Right renal cortex interstitium (tissue), 3 donors: ENCODE results near the gene TCHP. TPM values are rescaled to one million over a fixed set of nuclear protein-coding genes. Genes with fewer than 3 reads are reported as not detected.
A peak's percentile ranks its signal among the peaks of the same experiment; 100 is the strongest.

Experiments
- DNase-seq, 3 donors: peaks; one replicate each; pipeline ENCODE4 v3.0.0-alpha.2; 2013; ENCODE audit warnings: low read depth in 3 of 3, low spot score in 2 of 3
- polyA plus RNA-seq, 3 donors: library from polyadenylated mRNA; unstranded; fragments of 120-200 nt; gene quantifications; one replicate each; pipeline ENCODE4 v1.2.1, GENCODE V29; 2013; ENCODE audit not compliant: insufficient read length in 3 of 3

Gene TCHP
- polyA plus RNA-seq, 3 donors: 21.7 to 22.1 (median 22.0) TPM

DNA sequence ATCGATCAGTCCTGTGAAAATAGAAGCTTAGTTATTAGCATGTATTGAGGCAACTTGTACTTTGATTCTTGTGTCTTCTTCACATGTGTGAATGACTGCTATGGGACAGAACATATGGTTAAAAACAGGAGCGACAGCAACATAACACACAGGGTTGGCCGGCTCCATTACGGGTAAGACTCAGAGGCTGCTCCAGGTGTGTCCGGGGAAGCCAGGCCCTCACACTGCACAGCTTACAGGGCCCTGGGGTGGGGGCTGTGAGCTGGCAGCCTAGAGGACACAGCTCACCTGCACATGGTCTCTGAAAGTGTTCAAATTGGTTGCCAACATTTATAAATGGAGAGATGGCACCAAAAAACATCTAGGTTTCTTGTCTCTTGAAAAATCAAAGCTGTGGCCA, 31.1 kb downstream of the TCHP start:
- DNase-seq: no peak

DNA sequence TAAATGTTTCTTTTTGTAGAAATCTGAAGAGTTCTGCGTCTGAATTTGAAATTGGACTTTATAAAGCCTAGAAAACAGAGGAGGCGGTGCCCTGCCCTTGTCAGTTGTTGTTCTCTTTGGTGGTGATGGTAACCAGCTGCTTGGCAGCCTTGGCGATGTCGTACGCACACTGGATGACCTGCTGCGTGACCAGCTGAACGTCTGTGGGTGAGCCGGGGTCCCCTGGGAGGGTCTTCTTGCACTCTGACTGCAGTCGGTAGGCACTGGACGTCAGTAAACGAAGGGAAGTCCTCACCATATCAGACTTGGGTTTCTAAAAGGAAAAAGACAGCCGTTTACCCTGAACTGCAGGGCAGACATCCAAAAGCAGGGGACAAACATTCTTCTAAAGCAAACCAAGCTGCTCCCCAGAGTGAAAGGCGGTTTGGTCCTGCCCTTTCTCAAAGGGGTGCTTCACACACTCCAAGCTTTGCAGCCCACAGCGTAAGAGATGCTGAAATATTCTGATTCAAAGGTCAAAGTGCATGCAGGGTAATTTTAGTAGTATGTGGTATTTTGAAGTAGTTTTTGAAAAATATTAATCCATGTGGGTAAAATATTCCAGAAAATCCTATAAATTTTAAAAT, 32.9 kb downstream of the TCHP start:
- no peak for DNase-seq

DNA sequence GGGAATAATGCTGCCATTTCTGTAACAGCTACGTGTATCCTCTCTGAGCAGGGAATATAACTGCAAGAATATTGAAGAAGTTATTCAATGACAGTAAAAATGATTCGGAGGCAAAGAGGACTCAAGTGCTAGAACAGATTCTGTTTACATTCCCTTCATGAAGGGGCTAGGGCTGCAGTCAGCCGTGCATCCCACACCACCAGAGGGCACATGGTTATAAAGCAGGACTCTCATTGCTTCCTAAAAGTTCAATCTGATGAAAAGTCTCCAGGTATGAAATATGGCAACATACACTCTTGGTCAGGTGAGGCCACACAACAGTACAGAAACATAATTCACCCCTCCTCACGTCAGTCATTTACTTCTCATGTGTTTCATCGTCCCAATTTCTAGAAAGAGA, 34.0 kb downstream of the TCHP start:
- no peak for DNase-seq

DNA sequence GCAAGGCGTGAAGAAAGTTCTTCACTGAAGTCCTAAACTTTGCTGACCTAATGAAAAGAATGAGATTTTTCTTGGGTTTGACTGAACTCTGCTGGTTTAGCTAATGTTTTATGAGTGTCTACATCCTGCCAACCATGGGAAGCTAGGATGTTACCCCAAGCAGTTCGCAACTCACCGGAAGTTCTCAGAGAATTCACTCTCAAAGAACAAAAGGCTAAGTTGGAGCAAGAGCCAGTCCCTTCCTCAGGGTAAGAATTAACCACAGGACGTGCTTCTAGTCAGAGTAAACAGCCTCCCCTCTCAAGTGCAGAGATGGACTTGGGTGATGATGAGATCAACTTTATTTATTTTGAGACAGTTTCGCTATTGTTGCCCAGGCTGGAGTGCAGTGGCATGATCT, 37.3 kb downstream of the TCHP start:
- no peak for DNase-seq

DNA sequence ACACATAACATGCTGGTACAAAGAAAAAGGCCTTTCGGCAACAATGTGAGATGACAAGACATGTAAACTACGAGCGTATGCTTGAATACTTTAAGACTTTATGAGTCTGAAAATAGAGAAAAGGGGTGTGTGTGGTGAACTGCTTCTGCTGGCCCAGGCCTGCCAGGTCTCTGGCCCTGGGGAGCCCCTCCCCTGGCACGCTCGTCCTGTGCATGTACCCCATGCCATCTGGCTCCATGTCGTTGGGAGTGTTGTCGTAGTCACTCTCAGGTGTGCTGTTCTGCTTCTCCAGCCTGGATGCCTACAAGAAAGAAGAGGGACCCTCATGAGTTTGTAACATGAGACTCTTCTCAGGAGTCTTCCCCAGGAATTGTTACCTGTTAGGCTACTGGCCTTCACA, 38.9 kb downstream of the TCHP start:
- DNase-seq: no peak

DNA sequence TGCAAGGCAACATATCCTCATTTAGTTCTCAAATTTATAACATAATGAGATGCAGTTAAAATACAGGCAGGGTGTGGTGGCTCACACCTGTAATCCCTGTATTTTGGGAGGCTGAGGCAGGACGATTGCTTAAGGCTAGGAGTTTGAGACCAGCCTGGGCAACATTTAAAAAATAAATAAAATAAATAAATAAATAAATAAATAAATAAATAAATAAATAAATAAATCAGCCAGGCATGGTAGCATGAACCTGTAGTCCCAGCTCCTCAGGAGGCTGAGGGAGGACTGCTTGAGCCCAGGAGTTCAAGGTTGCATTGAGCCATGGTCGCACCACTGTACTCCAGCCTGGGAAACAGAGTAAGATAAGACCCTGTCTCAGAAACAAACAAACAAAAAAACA, 39.4 kb downstream of the TCHP start:
- no peak for DNase-seq

DNA sequence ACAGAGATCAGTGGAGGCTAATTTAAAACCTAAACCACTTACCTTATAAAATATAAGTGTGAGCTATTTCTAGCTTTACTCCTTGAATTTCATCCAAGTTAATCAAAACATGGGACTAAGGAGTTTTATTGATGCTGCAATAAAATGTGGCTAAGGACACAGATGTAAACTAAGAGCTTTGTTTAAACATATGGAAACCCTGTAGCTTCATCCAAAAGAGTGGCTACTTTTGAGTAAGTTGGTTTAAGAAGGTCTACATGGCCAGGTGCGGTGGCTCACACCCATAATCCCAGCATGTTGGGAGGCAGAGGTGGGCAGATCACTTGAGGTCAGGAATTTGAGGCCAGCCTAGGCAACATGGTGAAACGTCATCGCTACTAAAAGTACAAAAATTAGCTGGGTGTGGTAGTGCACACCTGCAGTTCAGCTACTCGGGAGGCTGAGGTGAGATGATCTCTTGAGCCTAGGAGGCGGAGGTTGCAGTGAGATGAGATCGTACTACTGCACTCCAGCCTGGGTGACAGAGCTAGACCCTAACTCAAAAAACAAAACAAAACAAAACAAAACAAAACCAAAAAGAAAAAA, 40.4 kb downstream of the TCHP start:
- DNase-seq: no peak

DNA sequence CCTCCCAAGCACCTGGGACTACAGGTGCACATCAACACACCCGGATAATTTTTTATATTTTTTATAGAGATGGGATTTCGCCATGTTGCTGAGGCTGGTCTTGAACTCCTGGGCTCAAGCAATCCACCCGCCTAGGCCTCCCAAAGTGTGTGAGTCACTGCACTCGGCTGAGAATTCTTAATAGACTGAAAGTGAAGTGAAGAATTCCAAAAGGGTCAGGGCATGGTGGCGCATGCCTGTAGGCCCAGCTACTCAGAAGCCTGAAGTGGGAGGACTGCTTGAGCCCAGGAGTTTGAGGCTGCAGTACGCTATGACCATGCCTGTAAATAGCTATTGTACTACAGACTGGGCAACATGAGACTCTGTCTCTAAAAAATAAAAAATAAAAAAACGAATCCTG, 43.7 kb downstream of the TCHP start:
- DNase-seq: no peak

DNA sequence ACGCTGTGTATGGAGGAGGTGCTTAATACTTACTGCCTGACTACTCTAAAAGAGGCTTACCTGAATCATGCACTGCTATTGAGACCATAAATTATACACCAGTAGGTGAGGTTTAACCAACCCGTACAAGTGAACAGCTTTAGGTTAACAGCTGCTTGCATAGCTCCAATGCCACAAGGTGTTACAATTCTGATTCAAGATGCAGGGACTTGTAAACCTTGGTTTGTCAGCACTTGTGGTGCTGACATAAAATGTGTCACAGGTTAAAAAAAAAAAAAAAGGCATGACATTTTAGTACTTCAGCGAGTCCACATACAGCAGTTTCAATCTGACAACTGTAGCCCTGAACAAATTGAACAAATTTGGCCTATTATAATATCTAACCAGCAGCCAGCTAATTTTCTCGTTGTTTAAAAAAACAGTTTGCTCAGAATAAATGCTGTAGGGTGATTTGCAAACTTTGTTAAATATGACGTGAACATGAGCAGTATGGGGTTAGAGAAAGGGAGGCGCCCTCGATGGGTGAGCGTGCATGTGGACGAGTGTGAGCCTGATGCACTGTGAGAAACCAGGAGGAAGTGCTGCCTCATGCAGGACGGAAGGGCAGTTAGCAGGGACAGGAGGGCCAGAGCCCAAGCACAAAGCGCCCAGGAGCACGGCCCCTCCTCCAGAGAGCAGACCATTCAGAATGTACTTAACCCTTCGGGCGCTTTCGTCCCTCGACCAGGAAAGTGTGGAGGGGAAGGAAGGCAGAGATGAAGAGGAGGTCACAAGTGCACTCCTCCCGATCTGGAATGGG, 44.7 kb downstream of the TCHP start:
- DNase-seq: no peak

DNA sequence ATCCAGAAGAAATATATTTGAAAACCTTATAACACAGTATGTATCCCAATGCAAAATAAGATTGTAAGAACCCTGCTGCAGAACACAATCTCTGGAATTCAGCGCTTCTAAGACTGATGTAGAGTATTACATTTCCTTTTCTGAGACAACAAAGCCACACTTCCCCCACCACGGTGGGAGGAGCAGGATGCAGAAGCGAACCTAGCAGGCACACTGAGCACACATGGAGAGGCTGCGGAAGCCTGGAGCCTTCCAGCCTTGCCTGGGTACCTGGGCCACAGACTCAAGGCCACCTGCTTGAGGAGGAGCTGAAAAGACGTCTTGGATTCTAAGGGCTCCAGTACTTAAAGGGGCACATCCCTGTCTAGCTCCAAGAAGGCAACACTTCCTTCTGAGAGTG, 46.4 kb downstream of the TCHP start:
- DNase-seq: no peak

DNA sequence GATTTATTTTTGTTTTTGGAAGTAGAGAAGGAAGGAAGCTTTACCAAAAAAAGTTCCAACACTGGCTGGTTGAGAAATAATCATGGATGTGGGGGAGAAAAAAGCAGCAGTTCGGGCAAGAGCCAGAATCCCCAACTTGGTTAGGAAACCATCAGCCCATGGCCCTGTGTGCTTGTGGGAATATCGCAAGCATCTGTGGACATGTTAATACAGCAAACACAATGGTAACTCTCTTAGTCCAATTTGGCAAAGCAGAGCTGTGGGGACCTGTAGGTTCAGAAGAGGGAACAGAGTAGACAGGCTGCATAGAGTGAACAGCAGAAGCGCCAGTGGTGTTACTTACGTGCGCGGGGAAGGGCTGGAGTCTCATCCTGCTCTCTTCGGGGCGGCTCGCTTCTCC, 46.8 kb downstream of the TCHP start:
- DNase-seq: no peak

DNA sequence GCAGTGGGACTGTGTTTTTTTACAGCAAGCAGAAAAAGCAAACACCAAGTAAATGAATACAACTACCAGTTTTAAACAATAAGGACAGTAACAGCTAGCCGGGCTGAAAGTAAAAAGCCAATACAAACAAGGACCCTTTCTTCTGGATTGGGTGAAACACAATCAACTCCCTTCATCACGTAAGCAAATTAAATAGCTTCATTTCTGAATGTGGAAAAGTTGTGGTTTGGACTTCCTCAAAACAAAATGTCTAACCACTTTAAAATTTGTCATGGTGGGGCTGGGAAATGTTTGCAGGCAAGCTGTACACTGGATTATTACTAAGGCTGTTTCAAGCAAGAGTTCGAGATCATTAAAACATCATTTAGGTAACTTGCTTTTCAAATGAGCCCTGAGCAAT, 47.4 kb downstream of the TCHP start:
- DNase-seq: no peak

DNA sequence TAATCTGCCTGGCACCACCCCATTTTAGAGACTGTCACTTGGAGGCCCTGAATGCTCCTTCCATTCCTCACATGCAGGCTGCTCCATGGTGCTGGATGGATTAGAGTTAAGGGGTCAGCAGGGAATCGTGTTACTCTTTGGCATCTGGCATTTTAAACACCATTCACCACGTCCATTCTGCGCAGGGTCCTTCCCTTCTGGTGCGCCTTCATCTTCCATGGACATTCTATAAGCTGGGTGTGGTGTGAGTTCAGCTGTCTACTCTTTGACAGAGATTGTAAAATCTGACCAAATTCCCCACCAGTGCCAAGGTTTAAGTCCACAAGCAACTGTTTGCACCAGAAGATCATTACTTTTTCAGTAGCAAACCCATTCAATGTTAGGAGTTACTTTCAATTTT, 48.3 kb downstream of the TCHP start:
- no peak for DNase-seq

DNA sequence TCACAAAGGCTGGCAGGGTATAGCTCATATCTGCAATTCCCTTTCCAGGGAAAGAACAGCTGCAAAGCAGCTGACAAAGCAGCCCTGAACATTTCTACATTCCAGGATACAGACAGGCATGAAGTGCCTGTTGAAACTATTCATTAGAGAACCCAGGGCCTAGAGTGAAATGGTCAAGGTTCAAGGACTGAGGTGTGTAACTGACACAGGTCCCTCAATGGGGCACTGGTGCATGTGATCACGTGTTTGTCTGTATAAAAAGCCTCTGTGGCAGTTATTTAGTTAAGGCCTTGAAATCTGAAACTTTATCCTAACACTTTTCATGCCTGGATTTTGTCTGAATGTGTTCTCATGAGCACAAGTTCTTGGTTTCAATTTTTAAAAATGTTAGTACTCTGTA, 49.0 kb downstream of the TCHP start:
- peak in 1 of 3 donors; percentile 52 for DNase-seq

DNA sequence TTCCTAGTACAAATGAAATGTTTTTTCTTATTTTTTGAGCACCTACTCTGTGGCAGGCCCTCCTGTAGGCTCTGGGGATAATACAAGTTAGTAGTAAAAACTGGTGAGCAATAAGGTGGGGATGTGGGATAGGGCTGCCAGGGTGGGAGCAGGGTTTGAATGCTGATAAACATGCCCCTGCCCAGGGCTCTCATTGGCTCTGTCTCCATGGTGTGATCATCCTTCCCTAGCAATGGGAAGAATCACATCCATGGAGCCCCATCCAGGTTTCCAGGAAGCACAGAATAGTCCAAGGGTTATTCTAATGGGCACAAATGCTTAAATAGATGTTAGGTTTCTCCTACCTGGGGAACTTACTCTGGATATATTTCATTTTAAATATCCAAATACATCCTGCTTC, 50.6 kb downstream of the TCHP start:
- no peak for DNase-seq

DNA sequence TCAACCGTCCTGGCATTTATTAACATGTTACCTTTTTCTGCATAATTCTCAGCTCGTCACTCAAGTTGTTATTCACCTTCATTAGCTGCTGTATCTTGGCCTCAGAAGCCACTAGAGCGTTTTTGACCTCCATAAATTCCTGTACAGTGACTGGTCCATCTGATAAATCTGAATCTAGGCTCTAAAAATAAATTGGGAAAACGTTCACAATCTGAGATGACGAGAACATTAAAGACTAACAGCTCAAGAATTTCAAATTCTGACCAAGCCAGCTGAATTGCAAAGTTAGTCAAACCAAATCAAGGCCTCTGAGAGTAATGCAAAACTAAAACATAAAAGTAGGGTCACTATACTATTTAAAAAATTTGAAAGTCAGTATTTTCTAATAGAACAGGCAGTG, 51.1 kb downstream of the TCHP start:
- no peak for DNase-seq

DNA sequence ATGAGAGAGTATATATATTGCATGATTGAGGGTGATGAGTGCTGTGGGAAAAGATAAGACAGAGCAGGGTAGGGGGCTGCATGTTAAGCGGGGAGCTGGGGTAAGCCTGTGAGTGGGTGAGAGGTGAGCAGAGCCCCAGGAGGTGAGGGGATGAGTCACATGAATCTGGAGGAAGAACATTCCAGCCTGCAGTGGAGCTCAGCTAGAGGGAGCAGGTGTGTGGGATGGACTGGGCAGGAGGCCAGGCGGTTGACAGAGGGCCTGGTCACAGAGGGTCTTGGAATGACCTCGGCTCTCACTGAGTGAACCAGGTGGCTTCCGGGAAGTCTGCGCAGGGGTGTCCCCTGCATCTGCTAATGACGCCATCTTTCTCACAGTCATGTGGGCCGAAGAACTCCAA, 51.7 kb downstream of the TCHP start:
- no peak for DNase-seq

DNA sequence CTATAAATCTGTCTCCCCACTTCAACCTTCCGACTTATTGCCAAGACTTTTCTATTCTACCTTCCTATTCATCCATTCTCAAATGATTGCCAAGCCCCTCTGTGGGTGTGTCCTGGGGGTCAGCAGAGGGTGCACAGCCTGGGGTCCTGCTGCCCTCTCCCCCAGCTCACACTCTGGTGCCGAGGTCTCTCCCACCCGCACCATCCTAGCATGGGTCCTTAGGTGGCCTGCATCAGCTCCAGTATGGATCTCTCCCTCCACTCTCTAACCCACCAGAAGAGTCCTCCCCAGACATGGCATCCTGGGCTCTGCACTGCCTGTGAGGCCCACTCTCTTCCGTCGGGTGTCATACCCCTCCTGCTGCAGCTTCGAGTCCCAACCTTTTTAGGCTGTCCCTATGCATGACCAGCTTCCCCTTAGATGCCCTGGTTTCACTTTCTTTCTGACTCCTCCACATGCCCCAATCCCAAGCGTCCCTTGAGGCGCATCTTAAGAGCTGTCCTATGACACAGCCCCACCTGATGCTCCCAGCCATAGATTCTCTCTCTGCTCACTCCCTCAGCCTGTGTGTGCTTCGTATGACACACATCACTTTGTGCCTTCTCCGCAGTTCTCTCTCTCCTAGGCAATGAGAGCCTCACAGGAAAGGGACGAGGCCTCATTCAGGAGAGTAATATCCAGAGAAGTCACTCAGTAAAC, 52.2 kb downstream of the TCHP start:
- no peak for DNase-seq

DNA sequence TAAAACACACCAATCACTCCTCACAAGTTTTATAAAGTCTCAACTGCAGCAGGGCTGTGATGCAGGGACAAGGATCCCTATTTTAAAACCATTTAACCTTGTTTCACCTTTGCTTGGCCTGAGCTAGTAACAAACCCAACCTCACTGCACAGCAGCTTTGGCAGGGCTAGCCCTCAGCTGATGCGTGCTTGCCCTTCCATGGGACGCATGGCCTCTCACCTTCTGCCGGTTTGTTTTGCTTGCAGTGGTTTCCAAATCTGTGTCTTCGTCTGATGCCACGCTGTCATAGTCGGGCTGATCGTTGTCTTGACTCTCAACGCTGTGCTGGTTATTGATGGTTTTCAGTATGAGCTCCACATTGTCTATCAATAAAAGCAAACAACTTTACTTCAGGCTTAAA, 52.8 kb downstream of the TCHP start:
- no peak for DNase-seq

DNA sequence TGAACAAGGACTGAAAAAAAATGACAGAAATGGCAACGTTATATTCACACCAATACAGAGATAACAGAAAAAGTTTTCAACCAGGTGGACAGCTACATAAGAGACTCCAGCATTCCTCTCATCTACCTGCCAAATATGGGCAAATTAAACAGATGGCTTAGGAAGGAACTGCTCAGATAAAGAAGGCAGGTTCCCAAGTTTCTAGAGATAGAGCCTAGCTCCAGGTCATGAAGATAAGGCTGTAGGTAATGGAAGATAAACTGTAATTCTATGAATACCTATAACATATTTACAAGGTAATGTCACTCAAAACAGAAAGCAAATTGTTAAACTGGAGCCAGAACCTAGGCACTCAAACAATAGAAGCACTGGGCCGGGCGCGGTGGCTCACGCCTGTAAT, 53.6 kb downstream of the TCHP start:
- DNase-seq: no peak

DNA sequence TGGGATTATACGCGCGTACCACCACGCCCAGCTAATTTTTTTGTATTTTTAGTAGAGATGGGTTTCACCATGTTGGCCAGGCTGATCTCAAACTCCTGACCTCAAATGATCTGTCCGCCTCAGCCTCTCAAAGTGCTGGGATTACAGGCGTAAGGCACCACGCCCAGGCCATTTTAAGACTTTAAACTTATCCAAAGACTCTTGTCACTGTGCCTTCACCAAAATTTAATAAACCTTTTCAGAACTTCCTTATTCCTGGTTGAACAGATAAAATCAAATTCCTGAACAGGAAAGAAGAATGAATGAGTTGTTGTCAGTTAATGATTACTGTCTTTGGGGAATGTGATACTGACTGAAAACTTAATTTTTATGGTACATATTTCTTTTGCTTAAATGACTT, 58.3 kb downstream of the TCHP start:
- no peak for DNase-seq
